GM23338 (cell line): ENCODE measurements around the gene PLEKHA7. TPM values are rescaled to one million over a fixed set of nuclear protein-coding genes. Genes with fewer than 3 reads are reported as not detected.

Source experiments
- ATAC-seq: fragments of 200-7000 bp; cut with Tn5 transposase; 3 replicates; pipeline ENCODE4 v1.9.1; 2020
- DNase-seq: peaks from one replicate; pipeline ENCODE4 v3.0.0-alpha.2; 2015; ENCODE audit warnings: low spot score
- H2AFZ ChIP-seq: fragments of 200-600 bp; sonication (generic); 2 replicates; pipeline ENCODE4 v1.8.0; 2016; ENCODE audit warnings: antibody characterized with exemption, mild to moderate bottlenecking, moderate library complexity
- H3F3A ChIP-seq: fragments of 200-600 bp; sonication (generic); replicated peaks from 2 replicates; pipeline ENCODE4 v1.8.0; 2017; ENCODE audit warnings: antibody characterized with exemption, mixed run types, low read depth
- H3K27ac ChIP-seq: fragments of 200-600 bp; sonication (generic); 2 replicates; pipeline ENCODE4 v1.6.1; 2016; ENCODE audit warnings: low read depth
- H3K27me3 ChIP-seq: fragments of 200-600 bp; sonication (generic); 2 replicates; pipeline ENCODE4 v1.8.0; 2016; ENCODE audit warnings: mild to moderate bottlenecking, mixed run types, moderate library complexity; ENCODE audit not compliant: insufficient read depth
- H3K36me3 ChIP-seq: fragments of 200-600 bp; sonication (generic); 2 replicates; pipeline ENCODE4 v1.8.0; 2016; ENCODE audit warnings: mild to moderate bottlenecking; ENCODE audit not compliant: insufficient read depth
- H3K4me1 ChIP-seq: fragments of 200-600 bp; sonication (generic); 2 replicates; pipeline ENCODE4 v1.8.0; 2016; ENCODE audit warnings: mild to moderate bottlenecking, moderate library complexity; ENCODE audit not compliant: insufficient read depth
- H3K4me2 ChIP-seq: fragments of 200-600 bp; sonication (generic); 2 replicates; pipeline ENCODE4 v1.7.1; 2017; ENCODE audit warnings: mixed run types
- H3K4me3 ChIP-seq: fragments of 200-600 bp; sonication (generic); 2 replicates; pipeline ENCODE4 v1.6.1; 2016; ENCODE audit warnings: mixed run types
- H3K79me2 ChIP-seq: fragments of 200-600 bp; sonication (generic); replicated peaks from 2 replicates; pipeline ENCODE4 v1.8.0; 2017; ENCODE audit warnings: mild to moderate bottlenecking; ENCODE audit not compliant: insufficient read depth
- H3K9me2 ChIP-seq: fragments of 200-600 bp; sonication (generic); 2 replicates; pipeline ENCODE4 v1.8.0; 2017; ENCODE audit not compliant: insufficient read depth
- H4K20me1 ChIP-seq: fragments of 200-600 bp; sonication (generic); replicated peaks from 2 replicates; pipeline ENCODE4 v1.8.0; 2017; ENCODE audit warnings: mild to moderate bottlenecking; ENCODE audit not compliant: insufficient read depth
- H3K27ac Mint-ChIP-seq: 2 replicates; pipeline ENCODE4 v1.8.0; 2020; ENCODE audit warnings: inconsistent platforms, mild to moderate bottlenecking, moderate library complexity, mixed read lengths
- H3K27me3 Mint-ChIP-seq: 3 replicates; pipeline ENCODE4 v1.8.0; 2022; ENCODE audit warnings: low read depth, mild to moderate bottlenecking, moderate library complexity, mixed read lengths, inconsistent platforms; ENCODE audit not compliant: insufficient read depth, poor library complexity
- H3K36me3 Mint-ChIP-seq: 3 replicates; pipeline ENCODE4 v1.8.0; 2021; ENCODE audit warnings: low read depth, mild to moderate bottlenecking, inconsistent platforms, moderate library complexity, mixed read lengths
- H3K4me1 Mint-ChIP-seq: 3 replicates; pipeline ENCODE4 v1.8.0; 2020; ENCODE audit warnings: mild to moderate bottlenecking, inconsistent platforms, mixed read lengths
- H3K4me3 Mint-ChIP-seq: 3 replicates; pipeline ENCODE4 v1.8.0; 2021; ENCODE audit warnings: moderate library complexity, mild to moderate bottlenecking, inconsistent platforms, mixed read lengths
- H3K9me3 Mint-ChIP-seq: 3 replicates; pipeline ENCODE4 v1.8.0; 2020; ENCODE audit warnings: moderate library complexity, mild to moderate bottlenecking, inconsistent platforms, mixed read lengths
- CREB1 ChIP-seq: fragments of 250-450 bp; sonication (Bioruptor Pico); IDR thresholded peaks from 2 replicates; pipeline ENCODE4 v1.5.0; 2020; ENCODE audit warnings: low read depth, mild to moderate bottlenecking, moderate library complexity
- CTCF ChIP-seq, 2 experiments: fragments of 200-600 bp in 1 of 2; sonication (generic) in 1 of 2; conservative IDR thresholded peaks; 2 replicates each; pipeline versions ENCODE4 v1.5.1 to v1.6.1; 2016 to 2017; ENCODE audit warnings: antibody characterized with exemption in 2 of 2, low read depth in 2 of 2, mild to moderate bottlenecking in 2 of 2, moderate library complexity in 1 of 2
- ETS1 ChIP-seq: IDR thresholded peaks from 2 replicates; pipeline ENCODE4 v1.6.1; 2016; ENCODE audit warnings: antibody characterized with exemption
- EZH2 ChIP-seq: fragments of 200-600 bp; sonication (generic); IDR thresholded peaks from one replicate; pipeline ENCODE4 v1.8.0; 2017; ENCODE audit warnings: antibody characterized with exemption, mild to moderate bottlenecking, low read depth; ENCODE audit not compliant: unreplicated experiment
- NANOG ChIP-seq: IDR thresholded peaks from 2 replicates; pipeline ENCODE4 v1.6.1; 2016; ENCODE audit warnings: antibody characterized with exemption, borderline replicate concordance
- ZNF114 ChIP-seq: fragments of 250-450 bp; sonication (Bioruptor Pico); IDR thresholded peaks from 2 replicates; pipeline ENCODE4 v1.5.0; 2020; ENCODE audit warnings: mild to moderate bottlenecking, moderate library complexity
- ZNF331 ChIP-seq: fragments of 250-450 bp; sonication (Bioruptor Pico); IDR thresholded peaks from 2 replicates; pipeline ENCODE4 v1.5.0; 2020; ENCODE audit warnings: low read depth, mild to moderate bottlenecking, moderate library complexity
- ZNF462 ChIP-seq: fragments of 250-450 bp; sonication (Bioruptor Pico); IDR thresholded peaks from 2 replicates; pipeline ENCODE4 v1.5.0; 2020; ENCODE audit warnings: mild to moderate bottlenecking, moderate library complexity
- polyA plus RNA-seq: library from polyadenylated mRNA; unstranded; fragments of >200 nt; fragmentation: Nextera tagmentation; extraction: Ambion mirVana; gene quantifications from 2 replicates; pipeline ENCODE4 v1.2.1, GENCODE V29; 2016
- total RNA-seq: library from RNA; depleted of rRNA; stranded (reverse); fragments of >200 nt; shearing (Covaris generic); gene quantifications from 2 replicates; pipeline ENCODE4 v1.2.3, GENCODE V29; 2014

The PLEKHA7 gene
- total and polyA plus RNA-seq, 2 experiments from 2014 or later = 9.7 to 15.8 TPM

- Histone ChIP-seq H3K36me3 (no peaks in the 10 kb centered on the region), H3K27ac (no peak overlapping the region), H3K4me3 (no peak overlapping the region), H2AFZ (no peak overlapping the region), H3F3A (no peaks in the 10 kb centered on the region), H4K20me1 (no peaks in the 10 kb centered on the region; the same call in 1 of the 2 replicates), H3K27me3 (no peaks in the 10 kb centered on the region), H3K9me2 (no peaks in the 10 kb centered on the region), H3K4me2 (no peak overlapping the region), H3K4me1 (no peaks in the 10 kb centered on the region), H3K79me2 (no peaks in the 10 kb centered on the region)
- DNase-seq (no peak), ATAC-seq (no peak)
- Mint-ChIP-seq H3K27ac (no peak overlapping the region), H3K4me3 (no peak overlapping the region), H3K36me3 (no peaks in the 10 kb centered on the region), H3K27me3 (no peaks in the 10 kb centered on the region), H3K4me1 (no peaks in the 10 kb centered on the region), H3K9me3 (no peaks in the 10 kb centered on the region)
- TF ChIP-seq EZH2 (no peak), ZNF462 (CRISPR knock-in tag) (no peak), ZNF114 (CRISPR knock-in tag) (no peak), ETS1 (no peak), NANOG (no peak)
These were observed 247.1 kb downstream of the PLEKHA7 start for GRCh38 chr11:16767137-16767536.

GRCh38 chr11:16764888-16765287, 249.3 kb downstream of the PLEKHA7 start:
- no peaks in the 10 kb centered on the region for H3K27me3 ChIP-seq
- no peaks in the 10 kb centered on the region; the same call in 1 of the 2 replicates for H4K20me1 ChIP-seq
- H3K36me3 ChIP-seq = no peaks in the 10 kb centered on the region
- H3K4me3 Mint-ChIP-seq = no peak overlapping the region
- H3K27ac Mint-ChIP-seq = no peak overlapping the region
- ATAC-seq (no peak), DNase-seq (no peak)
- no peak overlapping the region for H3K4me2 ChIP-seq
- no peaks in the 10 kb centered on the region for H3K4me1 ChIP-seq
- H3K4me3 ChIP-seq = no peak overlapping the region
- no peaks in the 10 kb centered on the region for H3K9me3 Mint-ChIP-seq
- peaks cover 3% of the 10 kb centered on the region for H3K27me3 Mint-ChIP-seq
- H3K9me2 ChIP-seq = no peaks in the 10 kb centered on the region
- no peak overlapping the region for H3K27ac ChIP-seq
- no peaks in the 10 kb centered on the region for H3K79me2 ChIP-seq
- H2AFZ ChIP-seq = no peak overlapping the region
- no peaks in the 10 kb centered on the region for H3K4me1 Mint-ChIP-seq
- H3F3A ChIP-seq = no peaks in the 10 kb centered on the region
- H3K36me3 Mint-ChIP-seq = no peaks in the 10 kb centered on the region
- TF ChIP-seq CREB1 (CRISPR knock-in tag) (no peak), ETS1 (no peak), CTCF (conservative IDR thresholded peaks at IDR 0.05; ENCODE audit: low read depth in 2 of 2) (no peak), ZNF331 (CRISPR knock-in tag) (no peak)
